Osteocyte (in vitro differentiated cells): ENCODE results near the gene KISS1. TPM values are rescaled to one million over a fixed set of nuclear protein-coding genes. Genes with fewer than 3 reads are reported as not detected.

Source experiments
- DNase-seq: peaks from one replicate; pipeline ENCODE4 v3.0.0; 2021; ENCODE audit warnings: mixed read lengths; ENCODE audit not compliant: unreplicated experiment; ENCODE audit errors: extremely low spot score
- H3K27ac Mint-ChIP-seq: one replicate; pipeline ENCODE4 v1.8.0; 2021; ENCODE audit warnings: mild to moderate bottlenecking, mixed read lengths; ENCODE audit not compliant: unreplicated experiment
- H3K27me3 Mint-ChIP-seq: one replicate; pipeline ENCODE4 v1.8.0; 2021; ENCODE audit warnings: mixed read lengths; ENCODE audit not compliant: unreplicated experiment
- H3K36me3 Mint-ChIP-seq: one replicate; pipeline ENCODE4 v1.8.0; 2021; ENCODE audit warnings: mixed read lengths; ENCODE audit not compliant: unreplicated experiment
- H3K4me1 Mint-ChIP-seq: one replicate; pipeline ENCODE4 v1.8.0; 2021; ENCODE audit warnings: mixed read lengths; ENCODE audit not compliant: unreplicated experiment
- H3K4me3 Mint-ChIP-seq: one replicate; pipeline ENCODE4 v1.8.0; 2021; ENCODE audit warnings: mild to moderate bottlenecking, moderate library complexity, mixed read lengths; ENCODE audit not compliant: unreplicated experiment
- H3K9me3 Mint-ChIP-seq: one replicate; pipeline ENCODE4 v1.8.0; 2021; ENCODE audit warnings: mixed read lengths; ENCODE audit not compliant: unreplicated experiment
- total RNA-seq: library from RNA; stranded (reverse); gene quantifications from 2 replicates; pipeline ENCODE4 v1.2.1, GENCODE V29; 2021
- TF ChIP-seq, protein P1 (sequence below): fragments of 200-600 bp; sonication (generic); IDR thresholded peaks from 2 replicates; pipeline ENCODE4 v1.5.0; 2021; ENCODE audit warnings: antibody characterized with exemption, mild to moderate bottlenecking, moderate library complexity

Gene KISS1
- total RNA-seq, 1 donor from 2014 or later: not detected

DNA sequence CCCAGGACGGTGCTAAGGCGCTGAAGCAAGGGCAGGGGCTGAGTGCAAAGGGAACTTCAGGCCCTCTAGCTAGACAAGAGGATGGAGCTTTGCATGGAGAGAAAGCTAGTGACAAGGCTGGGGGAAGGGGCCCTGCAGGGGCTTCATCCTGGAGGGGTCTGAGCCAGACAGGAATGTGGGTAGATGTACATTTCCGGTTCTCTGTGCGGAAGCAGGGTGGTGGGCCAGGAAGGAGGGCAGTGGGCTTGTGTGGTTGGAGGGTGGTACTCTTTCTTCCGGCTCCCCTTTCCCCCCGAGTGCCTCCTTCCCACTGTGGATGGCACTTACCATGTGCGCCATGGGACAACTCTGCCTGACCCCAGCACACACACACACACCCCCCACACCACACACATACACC, 1.5 kb downstream of the KISS1 start:
- Mint-ChIP-seq H3K4me1 (peaks cover 19% of the 10 kb centered on the region), H3K4me3 (no peak overlapping the region), H3K36me3 (no peaks in the 10 kb centered on the region), H3K27me3 (peaks cover 28% of the 10 kb centered on the region), H3K9me3 (no peaks in the 10 kb centered on the region), H3K27ac (no peak overlapping the region)
- DNase-seq: no peak
- TF ChIP-seq, protein P1, sequence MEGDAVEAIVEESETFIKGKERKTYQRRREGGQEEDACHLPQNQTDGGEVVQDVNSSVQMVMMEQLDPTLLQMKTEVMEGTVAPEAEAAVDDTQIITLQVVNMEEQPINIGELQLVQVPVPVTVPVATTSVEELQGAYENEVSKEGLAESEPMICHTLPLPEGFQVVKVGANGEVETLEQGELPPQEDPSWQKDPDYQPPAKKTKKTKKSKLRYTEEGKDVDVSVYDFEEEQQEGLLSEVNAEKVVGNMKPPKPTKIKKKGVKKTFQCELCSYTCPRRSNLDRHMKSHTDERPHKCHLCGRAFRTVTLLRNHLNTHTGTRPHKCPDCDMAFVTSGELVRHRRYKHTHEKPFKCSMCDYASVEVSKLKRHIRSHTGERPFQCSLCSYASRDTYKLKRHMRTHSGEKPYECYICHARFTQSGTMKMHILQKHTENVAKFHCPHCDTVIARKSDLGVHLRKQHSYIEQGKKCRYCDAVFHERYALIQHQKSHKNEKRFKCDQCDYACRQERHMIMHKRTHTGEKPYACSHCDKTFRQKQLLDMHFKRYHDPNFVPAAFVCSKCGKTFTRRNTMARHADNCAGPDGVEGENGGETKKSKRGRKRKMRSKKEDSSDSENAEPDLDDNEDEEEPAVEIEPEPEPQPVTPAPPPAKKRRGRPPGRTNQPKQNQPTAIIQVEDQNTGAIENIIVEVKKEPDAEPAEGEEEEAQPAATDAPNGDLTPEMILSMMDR: no peak

DNA sequence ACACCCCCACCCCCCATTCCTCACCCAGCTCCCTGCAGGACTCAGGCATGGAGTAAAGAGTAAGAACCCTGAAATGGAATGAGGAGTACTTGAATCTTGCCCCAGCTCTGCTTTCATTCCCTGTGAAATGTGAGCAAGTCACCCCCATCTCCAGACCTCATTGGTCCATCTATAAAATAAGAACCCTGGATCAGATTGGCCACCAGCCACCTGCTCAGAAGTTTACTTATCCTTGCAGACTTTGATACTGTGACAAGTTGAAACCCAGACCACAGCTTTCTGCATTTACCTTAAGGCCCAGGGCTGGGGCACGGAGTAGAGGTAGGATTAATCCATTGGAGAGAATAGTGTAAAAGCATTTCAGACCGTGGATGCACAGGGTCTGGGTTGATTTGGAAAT, 2.2 kb downstream of the KISS1 start:
- H3K9me3 Mint-ChIP-seq: no peaks in the 10 kb centered on the region
- no peak for DNase-seq
- H3K36me3 Mint-ChIP-seq: no peaks in the 10 kb centered on the region
- H3K4me1 Mint-ChIP-seq: peaks cover 20% of the 10 kb centered on the region
- H3K4me3 Mint-ChIP-seq: no peak overlapping the region
- peaks cover 35% of the 10 kb centered on the region for H3K27me3 Mint-ChIP-seq
- H3K27ac Mint-ChIP-seq: no peak overlapping the region
- TF ChIP-seq, protein P1: no peak

DNA sequence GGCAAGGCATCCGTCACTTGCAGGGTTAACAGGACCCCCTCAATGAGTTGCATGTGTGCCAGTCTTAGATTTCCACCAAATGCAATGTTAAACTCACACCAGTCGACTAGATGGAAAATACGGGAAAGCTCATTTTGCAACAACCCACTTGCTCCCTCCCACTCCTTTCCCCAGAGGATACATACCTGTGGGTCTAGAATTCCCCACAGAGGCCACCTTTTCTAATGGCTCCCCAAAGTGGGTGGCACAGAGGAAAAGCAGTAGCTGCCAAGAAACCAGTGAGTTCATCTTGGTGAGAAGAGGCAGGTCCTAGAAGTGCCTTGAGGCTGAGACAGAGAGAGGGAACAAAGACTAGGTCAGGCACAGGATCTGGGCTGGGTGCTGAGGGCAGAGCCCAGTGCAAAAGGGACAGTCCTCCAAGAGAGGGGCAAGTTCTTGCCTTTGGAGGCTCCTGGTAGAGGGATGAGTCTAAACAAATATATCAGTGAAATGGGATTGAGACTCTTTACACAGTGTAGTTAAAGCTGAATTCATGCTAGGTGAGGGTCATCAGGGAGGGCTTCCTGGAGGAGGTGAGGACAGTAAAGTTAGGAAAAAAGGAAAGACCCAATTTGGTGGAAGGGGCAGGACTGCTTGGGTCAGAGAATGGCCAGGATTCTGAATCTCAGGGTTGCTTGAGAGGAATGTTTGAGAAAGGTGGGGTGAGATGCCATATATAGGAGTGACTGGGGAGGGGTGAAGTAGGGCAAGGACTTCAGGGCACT, 3.5 kb downstream of the KISS1 start:
- Mint-ChIP-seq H3K4me1 (peaks cover 20% of the 10 kb centered on the region), H3K27me3 (peaks cover 44% of the 10 kb centered on the region), H3K9me3 (no peaks in the 10 kb centered on the region), H3K4me3 (no peak overlapping the region), H3K27ac (no peak overlapping the region), H3K36me3 (no peaks in the 10 kb centered on the region)
- TF ChIP-seq, protein P1: no peak
- no peak for DNase-seq

- H3K27me3 Mint-ChIP-seq: peaks cover 52% of the 10 kb centered on the region
Measured at GRCh38 chr1:204192046-204192445, 4.2 kb downstream of the KISS1 start.

DNA sequence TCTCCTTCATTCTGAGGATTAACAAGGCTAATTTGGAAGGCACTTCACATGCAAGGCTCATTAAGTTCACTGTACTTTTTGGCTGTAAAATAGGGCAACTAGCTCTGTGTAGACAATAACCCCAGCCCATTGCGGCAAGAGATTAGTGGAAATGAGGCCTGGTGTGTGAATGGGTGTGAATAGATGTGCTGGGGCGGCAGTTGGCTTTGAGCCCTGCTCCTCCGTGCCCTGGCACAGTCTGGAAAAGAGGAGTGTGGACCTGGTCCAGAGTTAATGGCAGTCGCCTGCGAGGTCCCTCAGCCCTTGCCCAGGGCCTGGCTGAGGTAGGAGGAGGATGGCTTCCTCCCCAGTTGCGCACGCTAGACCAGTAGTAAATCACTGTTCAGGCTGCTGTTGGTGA, 4.8 kb downstream of the KISS1 start:
- TF ChIP-seq, protein P1: no peak
- Mint-ChIP-seq H3K4me1 (peaks cover 18% of the 10 kb centered on the region), H3K36me3 (no peaks in the 10 kb centered on the region), H3K27ac (no peak overlapping the region), H3K4me3 (no peak overlapping the region), H3K9me3 (no peaks in the 10 kb centered on the region), H3K27me3 (peaks cover 57% of the 10 kb centered on the region)
- DNase-seq: no peak

More at GRCh38 chr1:204192046-204192445, 4.2 kb downstream of the KISS1 start:
- H3K27ac Mint-ChIP-seq: no peak overlapping the region
- peaks cover 20% of the 10 kb centered on the region for H3K4me1 Mint-ChIP-seq
- no peaks in the 10 kb centered on the region for H3K9me3 Mint-ChIP-seq
- H3K36me3 Mint-ChIP-seq: no peaks in the 10 kb centered on the region
- no peak overlapping the region for H3K4me3 Mint-ChIP-seq
- TF ChIP-seq, protein P1: no peak
- no peak for DNase-seq
